CD14-positive monocyte (primary cell): ENCODE measurements around the gene PPARG. TPM values are rescaled to one million over a fixed set of nuclear protein-coding genes. Genes with fewer than 3 reads are reported as not detected.
A peak's percentile ranks its signal among the peaks of the same experiment; 100 is the strongest.

Experiments
- DNase-seq, 3 donors: peaks; one replicate each; pipeline ENCODE4 v3.0.0-alpha.2; 2011 to 2022
- H2AFZ ChIP-seq: 2 replicates; pipeline ENCODE4 v1.6.0; 2012; ENCODE audit warnings: mild to moderate bottlenecking, low read depth, low read length, inconsistent platforms; ENCODE audit not compliant: insufficient read depth, poor library complexity, severe bottlenecking
- H3K27ac ChIP-seq, 2 donors: 1 replicate in 1 of 2; 2 replicates in 1 of 2; pipeline ENCODE4 v1.5.1; 2012 to 2013; ENCODE audit warnings: low read length in 2 of 2, control low read depth in 1 of 2, inconsistent platforms in 1 of 2, low read depth in 1 of 2, mild to moderate bottlenecking in 1 of 2
- H3K27me3 ChIP-seq, 2 donors: one replicate each; pipeline versions ENCODE4 v1.6.0 to v1.6.1; 2011 to 2013; ENCODE audit warnings: low read length in 2 of 2; ENCODE audit not compliant: control insufficient read depth in 2 of 2, insufficient read depth in 2 of 2
- H3K36me3 ChIP-seq, 2 donors: replicated peaks in 1 of 2; 1 replicate in 1 of 2; 2 replicates in 1 of 2; pipeline versions ENCODE4 v1.5.1 to v1.6.1; 2012 to 2013; ENCODE audit warnings: low read length in 2 of 2, control low read depth in 1 of 2, inconsistent platforms in 1 of 2, mild to moderate bottlenecking in 1 of 2; ENCODE audit not compliant: insufficient read depth in 2 of 2, control insufficient read depth in 1 of 2
- H3K4me1 ChIP-seq, 2 donors: 1 replicate in 1 of 2; 2 replicates in 1 of 2; pipeline versions ENCODE4 v1.5.1 to v1.6.1; 2012 to 2013; ENCODE audit warnings: low read length in 2 of 2, control low read depth in 1 of 2, inconsistent platforms in 1 of 2, mild to moderate bottlenecking in 1 of 2, moderate library complexity in 1 of 2; ENCODE audit not compliant: insufficient read depth in 2 of 2, control insufficient read depth in 1 of 2
- H3K4me2 ChIP-seq: replicated peaks from 2 replicates; pipeline ENCODE3; 2012; ENCODE audit warnings: low read length, moderate library complexity, mild to moderate bottlenecking; ENCODE audit not compliant: poor library complexity, severe bottlenecking; ENCODE audit errors: extremely low read depth
- H3K4me3 ChIP-seq, 3 experiments: fragments of 200-600 bp in 1 of 3; sonication (generic) in 1 of 3; replicated peaks in 1 of 3; 1 replicate in 2 of 3; 2 replicates in 1 of 3; pipeline ENCODE4 v1.5.1; 2011 to 2013; ENCODE audit warnings: low read length in 3 of 3, mild to moderate bottlenecking in 3 of 3, control low read depth in 2 of 3, low read depth in 2 of 3, inconsistent platforms in 1 of 3, moderate library complexity in 1 of 3
- H3K79me2 ChIP-seq: 2 replicates; pipeline ENCODE4 v1.6.0; 2012; ENCODE audit warnings: mild to moderate bottlenecking, control low read depth, inconsistent platforms, low read length, moderate library complexity; ENCODE audit not compliant: insufficient read depth
- H3K9ac ChIP-seq: 2 replicates; pipeline ENCODE4 v1.6.0; 2017; ENCODE audit warnings: low read length, mild to moderate bottlenecking; ENCODE audit not compliant: insufficient read depth, poor library complexity, severe bottlenecking
- H3K9me3 ChIP-seq, 2 donors: replicated peaks in 1 of 2; 1 replicate in 1 of 2; 2 replicates in 1 of 2; pipeline versions ENCODE4 v1.5.1 to v1.6.1; 2012 to 2013; ENCODE audit warnings: low read length in 2 of 2, control low read depth in 1 of 2; ENCODE audit not compliant: control insufficient read depth in 1 of 2, insufficient read depth in 1 of 2
- H4K20me1 ChIP-seq: 2 replicates; pipeline ENCODE4 v1.6.0; 2012; ENCODE audit warnings: mild to moderate bottlenecking, low read length, control low read depth, moderate library complexity; ENCODE audit not compliant: insufficient read depth
- H3K27ac Mint-ChIP-seq, 7 donors: one replicate each; pipeline ENCODE4 v1.8.0; 2020; ENCODE audit warnings: mild to moderate bottlenecking in 7 of 7, mixed read lengths in 7 of 7, moderate library complexity in 6 of 7, inconsistent platforms in 2 of 7
- H3K27me3 Mint-ChIP-seq, 3 donors: one replicate each; pipeline ENCODE4 v1.8.0; 2021 to 2022; ENCODE audit warnings: low read depth in 3 of 3, mild to moderate bottlenecking in 3 of 3, mixed read lengths in 3 of 3, moderate library complexity in 3 of 3, inconsistent platforms in 1 of 3
- H3K36me3 Mint-ChIP-seq, 2 donors: one replicate each; pipeline ENCODE4 v1.8.0; 2020; ENCODE audit warnings: mixed read lengths in 2 of 2, inconsistent platforms in 1 of 2, mild to moderate bottlenecking in 1 of 2
- H3K4me1 Mint-ChIP-seq: one replicate; pipeline ENCODE4 v1.8.0; 2020; ENCODE audit warnings: mild to moderate bottlenecking, mixed read lengths
- H3K4me3 Mint-ChIP-seq, 2 donors: one replicate each; pipeline ENCODE4 v1.8.0; 2020; ENCODE audit warnings: mild to moderate bottlenecking in 2 of 2, mixed read lengths in 2 of 2, moderate library complexity in 1 of 2
- H3K9me3 Mint-ChIP-seq, 7 donors: one replicate each; pipeline ENCODE4 v1.8.0; 2020 to 2022; ENCODE audit warnings: mixed read lengths in 7 of 7, mild to moderate bottlenecking in 6 of 7, moderate library complexity in 6 of 7, inconsistent platforms in 2 of 7
- CTCF ChIP-seq: fragments of 200-600 bp; IDR thresholded peaks from one replicate; pipeline ENCODE4 v1.8.0; 2022; ENCODE audit warnings: antibody characterized with exemption, mild to moderate bottlenecking
- WGBS: methylation state at CpG from one replicate; pipeline ENCODE4 v1.1.5; 2013; ENCODE audit warnings: missing lambda C conversion rate; ENCODE audit not compliant: insufficient coverage; 5-methylcytosine and 5-hydroxymethylcytosine counted together
- intact Hi-C, 2 donors: fragments of 100-400 bp; cut with micrococcal nuclease; formaldehyde crosslinking; loops; one replicate each; pipeline versions ENCODE4 v1.15.0 to v1.15.1; 2023
- polyA plus RNA-seq, 3 donors: library from polyadenylated mRNA; depleted of rRNA in 1 of 3; unstranded in 2 of 3; stranded (reverse) in 1 of 3; fragments of 300-500 nt in 2 of 3; fragments of >200 nt in 1 of 3; fragmentation: Illumina TruSeq in 2 of 3; gene quantifications; 1 replicate in 2 of 3; 2 replicates in 1 of 3; pipeline ENCODE4 v1.2.3, GENCODE V29; 2012 to 2021

Gene PPARG
- polyA plus RNA-seq, 3 donors, result 0.56 to 2.0 (median 0.97) TPM

- H3K9me3 ChIP-seq, result no peaks in the 10 kb centered on the region
- H3K27me3 Mint-ChIP-seq, result peaks cover 0 to 2% (median 0%) of the 10 kb centered on the region in 3 donors
- H3K4me1 Mint-ChIP-seq, result peaks cover 39% of the 10 kb centered on the region
- H3K27ac ChIP-seq, result peak overlapping the region in 1 of 2 donors; percentile 1
- intact Hi-C loops, result loop anchor here (2.0 to 5.0 kb wide), 4 partner anchors 73 to 345 kb away; partner anchors contain the start of gene PPARG (in 1 of the 2)
- H3K79me2 ChIP-seq, result peaks cover 2% of the 10 kb centered on the region
- H3K4me2 ChIP-seq, result peak overlapping the region; percentile 10
- peak overlapping the region; percentile 53 for H2AFZ ChIP-seq
- H3K36me3 ChIP-seq, result no peaks in the 10 kb centered on the region
- H3K9ac ChIP-seq, result no peak overlapping the region
- H3K27me3 ChIP-seq, result no peaks in the 10 kb centered on the region
- no peak overlapping the region for H3K4me3 ChIP-seq
- no peak overlapping the region for H3K4me3 Mint-ChIP-seq
- H3K4me1 ChIP-seq, result peaks cover 30 to 33% of the 10 kb centered on the region in 2 donors
- peak; percentile 52 to 71 (median 68) for DNase-seq
- no peaks in the 10 kb centered on the region for H4K20me1 ChIP-seq
- whole genome bisulfite sequencing, result 33% methylated on average over 9 of the region's 9 CpGs
- H3K9me3 Mint-ChIP-seq, result peaks cover 0 to 2% (median 0%) of the 10 kb centered on the region in 7 donors
- no peaks in the 10 kb centered on the region for H3K36me3 Mint-ChIP-seq
- peak overlapping the region in 5 of 7 donors; percentile 12 to 77 (median 58) for H3K27ac Mint-ChIP-seq
- peak; percentile 83 for TF ChIP-seq CTCF
Observed at GRCh38 chr3:12479919-12480427, 191.1 kb downstream of the PPARG start.

GRCh38 chr3:12483410-12483809 lies 194.5 kb downstream of the PPARG start:
- WGBS, result no CpG with 5 or more reads among the region's 1 CpG
- Histone ChIP-seq H3K27ac (peak overlapping the region; percentile 83 to 84), H3K4me1 (peaks cover 51 to 57% of the 10 kb centered on the region in 2 donors), H3K36me3 (no peaks in the 10 kb centered on the region), H2AFZ (peak overlapping the region; percentile 93), H4K20me1 (no peaks in the 10 kb centered on the region), H3K79me2 (peaks cover 16% of the 10 kb centered on the region), H3K9me3 (no peaks in the 10 kb centered on the region), H3K27me3 (no peaks in the 10 kb centered on the region), H3K4me3 (peak overlapping the region; percentile 66 to 93 (median 91)), H3K4me2 (peak overlapping the region; percentile 96), H3K9ac (peak overlapping the region; percentile 73)
- Mint-ChIP-seq H3K4me3 (peak overlapping the region; percentile 96 to 98), H3K27me3 (peaks cover 0 to 2% (median 0%) of the 10 kb centered on the region in 3 donors), H3K9me3 (peaks cover 0 to 3% (median 0%) of the 10 kb centered on the region in 7 donors), H3K27ac (peak overlapping the region; percentile 89 to 96 (median 94)), H3K4me1 (peaks cover 55% of the 10 kb centered on the region), H3K36me3 (peaks cover 0 to 3% of the 10 kb centered on the region in 2 donors)
- no peak for TF ChIP-seq CTCF
- peak in 1 of 3 donors; percentile 24 for DNase-seq
- intact Hi-C loops, result loop anchor here in 1 of 2 donors (5.0 kb wide), 1 partner anchor 196 kb away; the partner anchor contains the start of gene PPARG
